ENCODE measurements around the gene NKG7. TPM values are rescaled to one million over a fixed set of nuclear protein-coding genes. Genes with fewer than 3 reads are reported as not detected.
A peak's percentile ranks its signal among the peaks of the same experiment; 100 is the strongest.

NKG7 gene
- total RNA-seq, 1 experiment from 2014 or later, result not detected

- ATAC-seq (no peak), DNase-seq (peak; percentile 14)
- Histone ChIP-seq H3K79me2 (ENCODE audit: low read length) (peaks cover 47% of the 10 kb centered on the region), H3F3A (ENCODE audit: low read length, unreplicated experiment) (peaks cover 4% of the 10 kb centered on the region), H4K20me1 (ENCODE audit: low read length) (no peaks in the 10 kb centered on the region), H2AFZ (ENCODE audit: low read length) (peak within 1 kb of the TSS; percentile 71), H3K27me3 (ENCODE audit: low read length) (no peaks in the 10 kb centered on the region), H3K9me3 (ENCODE audit: low read length) (no peaks in the 10 kb centered on the region), H3K4me1 (ENCODE audit: insufficient read depth, low read length) (peaks cover 47% of the 10 kb centered on the region), H3K9ac (ENCODE audit: low read length) (peak within 1 kb of the TSS; percentile 96), H3K27ac (ENCODE audit: low read length) (peak within 1 kb of the TSS; percentile 96), H3K4me3 (ENCODE audit: low read length) (peak within 1 kb of the TSS; percentile 87), H3K4me2 (ENCODE audit: low read length) (peak within 1 kb of the TSS; percentile 95), H3K36me3 (ENCODE audit: low read depth, low read length) (no peaks in the 10 kb centered on the region), H3K9me2 (replicated peaks; ENCODE audit: low read length) (no peaks in the 10 kb centered on the region)
- intact Hi-C loops (cut with micrococcal nuclease), result no loop called here
- POLR2A ChIA-PET (ENCODE audit: unreplicated experiment), result interaction anchor here (2.5 kb wide), 1 partner anchor 26 kb away, joined by 20 read pairs; no protein-coding TSS in a partner anchor
- BruUV-seq (replicated peaks), result TSS peak; percentile 87
- TF ChIP-seq EZH2 (IDR thresholded peaks at IDR 0.05; ENCODE audit: low read length, unreplicated experiment), result no peak
- no peak for TF ChIP-seq EZH2phosphoT487 (IDR thresholded peaks at IDR 0.05; ENCODE audit: borderline replicate concordance, low read length)
- TF ChIP-seq CTCF (conservative IDR thresholded peaks at IDR 0.05; ENCODE audit: low read depth, low read length), result no peak
- CTCF ChIA-PET, result interaction anchor here (1.0 kb wide), 1 partner anchor 26 kb away, joined by 3 read pairs; no protein-coding TSS in a partner anchor
Measured at GRCh38 chr19:51365965-51366388, 6.5 kb downstream of the NKG7 start, which contains the start of gene ETFB. Gene ETFB, minus strand, starts transcription at chr19:51366388. Its CDS starts 62 bp downstream, at chr19:51366326.

GRCh38 chr19:51365211-51365964 is 7.1 kb downstream of the NKG7 start:
- Histone ChIP-seq H3K4me2 (ENCODE audit: low read length) (peak overlapping the region; percentile 89), H3K27me3 (ENCODE audit: low read length) (no peaks in the 10 kb centered on the region), H3K4me1 (ENCODE audit: insufficient read depth, low read length) (peaks cover 48% of the 10 kb centered on the region), H3K4me3 (ENCODE audit: low read length) (peak overlapping the region; percentile 87), H2AFZ (ENCODE audit: low read length) (peak overlapping the region; percentile 65), H3K27ac (ENCODE audit: low read length) (peak overlapping the region; percentile 96), H3K79me2 (ENCODE audit: low read length) (peaks cover 50% of the 10 kb centered on the region), H4K20me1 (ENCODE audit: low read length) (no peaks in the 10 kb centered on the region), H3K9me3 (ENCODE audit: low read length) (no peaks in the 10 kb centered on the region), H3F3A (ENCODE audit: low read length, unreplicated experiment) (peaks cover 4% of the 10 kb centered on the region), H3K9me2 (replicated peaks; ENCODE audit: low read length) (no peaks in the 10 kb centered on the region), H3K9ac (ENCODE audit: low read length) (peak overlapping the region; percentile 96), H3K36me3 (ENCODE audit: low read depth, low read length) (no peaks in the 10 kb centered on the region)
- BruUV-seq (replicated peaks), result no TSS peak
- POLR2A ChIA-PET (ENCODE audit: unreplicated experiment), result interaction anchor here (2.5 kb wide), 1 partner anchor 26 kb away, joined by 20 read pairs; no protein-coding TSS in a partner anchor
- no peak for TF ChIP-seq EZH2phosphoT487 (IDR thresholded peaks at IDR 0.05; ENCODE audit: borderline replicate concordance, low read length)
- TF ChIP-seq CTCF (conservative IDR thresholded peaks at IDR 0.05; ENCODE audit: low read depth, low read length), result no peak; the same call in 1 of the 2 replicates
- TF ChIP-seq EZH2 (IDR thresholded peaks at IDR 0.05; ENCODE audit: low read length, unreplicated experiment), result no peak
- peak; percentile 0; the same call in 1 of the 2 replicates for ATAC-seq
- CTCF ChIA-PET, result interaction anchor here (0.6 to 1.0 kb wide), 3 partner anchors 13 to 106 kb away, joined by 3 to 4 read pairs (median 3); no protein-coding TSS in a partner anchor
- peak; percentile 60 for DNase-seq
- intact Hi-C loops (cut with micrococcal nuclease), result no loop called here

Measured in PC-3 (cell line).